HG02938 (cell line): ENCODE results near the gene XIRP2.

Source experiments
- ATAC-seq: cut with Tn5 transposase; IDR thresholded peaks from one replicate; pipeline ENCODE4 v1.9.1; 2021; ENCODE audit warnings: mild to moderate bottlenecking, moderate library complexity; ENCODE audit not compliant: unreplicated experiment

XIRP2 gene

DNA sequence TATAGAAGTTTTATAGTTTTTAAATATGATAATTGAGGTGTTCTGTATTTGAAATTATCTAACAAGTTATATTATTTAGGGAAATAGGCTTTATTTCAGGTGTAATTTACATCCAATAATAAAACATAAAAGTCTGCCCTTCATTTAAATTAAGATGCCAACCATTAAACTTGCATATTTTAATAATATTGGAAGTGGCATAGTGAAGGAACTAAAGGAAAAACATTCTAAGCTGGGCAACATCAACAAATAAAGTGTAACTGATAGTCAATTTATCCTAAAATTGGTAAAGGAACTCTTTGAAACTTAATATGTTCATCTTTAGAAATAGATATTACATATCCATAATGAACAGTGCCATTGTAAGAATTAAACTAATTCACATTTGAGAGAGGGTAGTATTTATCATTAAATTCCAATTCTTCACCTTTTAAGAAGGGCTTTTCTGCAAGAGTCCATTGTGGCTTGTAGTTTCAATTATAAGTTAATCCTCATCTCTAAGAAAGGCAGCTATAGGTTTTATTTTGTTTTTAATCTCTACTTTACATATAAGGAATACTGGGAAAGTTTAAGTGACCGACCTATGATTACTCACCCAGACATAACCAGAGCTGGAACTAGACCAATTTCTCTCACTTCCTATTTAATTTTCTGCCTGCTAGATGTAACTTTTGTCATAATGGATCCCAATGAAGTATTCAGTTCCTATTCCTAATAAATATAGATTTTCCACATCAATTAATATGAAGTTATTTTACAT, 401.6 kb downstream of the XIRP2 start:
- no peak for ATAC-seq

DNA sequence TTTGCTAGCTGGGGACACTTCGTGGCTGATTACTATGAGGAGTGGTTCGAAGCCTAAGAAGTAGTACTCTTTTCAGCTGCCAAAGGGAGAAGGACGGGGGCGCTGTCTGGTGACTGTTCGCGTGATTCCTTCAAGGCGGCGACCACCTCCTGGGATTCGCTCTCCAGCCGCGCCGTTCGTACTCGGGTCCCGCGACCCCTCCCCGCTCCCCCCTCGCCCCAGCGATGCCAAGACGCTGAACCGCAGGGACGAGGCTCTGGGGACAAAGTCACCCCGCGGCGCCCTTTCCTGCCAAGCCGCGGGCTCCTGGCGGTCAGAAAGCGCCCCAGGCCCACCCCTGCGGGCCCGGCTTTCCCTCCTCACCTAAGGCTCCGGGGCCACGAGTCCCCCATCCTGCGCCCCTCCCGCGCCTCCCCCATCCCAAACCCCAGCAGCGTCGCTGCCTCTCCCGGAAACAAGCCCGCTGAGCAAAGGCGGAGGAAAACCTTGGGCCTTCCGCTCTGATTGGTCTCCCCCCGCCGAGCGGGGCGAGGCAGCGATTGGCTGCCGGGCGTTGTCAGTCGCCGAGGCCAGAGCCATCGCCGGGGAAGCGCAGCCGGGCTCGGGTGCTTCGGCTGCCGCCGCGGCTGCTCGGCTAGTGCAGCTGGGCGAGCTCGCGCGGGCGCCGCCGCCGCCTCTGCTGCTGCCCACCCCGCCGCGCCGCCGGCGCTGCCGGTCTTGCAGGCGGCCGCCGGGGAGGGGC, 404.3 kb downstream of the XIRP2 start, which contains the start of gene B3GALT1:
B3GALT1 (plus strand) TSS at position 572 of the 742 bp plus-strand sequence.
- ATAC-seq: peak; percentile 99

DNA sequence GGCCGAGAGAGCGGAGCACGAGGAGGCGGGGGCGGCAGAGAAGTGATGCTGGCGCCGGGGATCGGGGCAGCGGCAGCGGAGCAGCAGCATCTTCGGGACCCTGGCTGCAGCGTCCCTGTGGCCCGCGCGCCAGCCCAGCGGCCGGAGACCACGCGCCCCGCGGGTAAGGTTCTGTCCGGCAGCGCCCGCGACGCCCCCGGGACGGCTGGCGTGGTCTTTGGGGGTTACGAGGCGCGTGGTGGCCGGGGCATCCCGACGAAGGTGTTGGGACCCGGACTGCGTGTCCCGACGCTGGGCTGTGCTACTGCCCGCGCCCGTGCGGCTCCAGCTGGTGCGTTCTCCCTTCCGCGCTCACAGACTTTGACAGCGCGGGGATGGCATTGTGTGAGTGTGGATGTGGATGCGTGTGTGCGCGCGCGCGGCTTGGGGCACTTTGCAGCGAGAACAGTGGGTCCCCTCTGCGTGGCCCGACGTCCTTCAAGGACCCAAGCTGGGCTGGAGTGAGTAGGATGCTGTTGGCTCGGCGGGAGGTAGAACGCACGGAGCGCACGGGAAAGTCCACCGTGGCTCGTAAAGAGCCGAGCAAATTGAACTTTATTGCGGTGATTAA, 405.0 kb downstream of the XIRP2 start:
- peak; percentile 22 for ATAC-seq

DNA sequence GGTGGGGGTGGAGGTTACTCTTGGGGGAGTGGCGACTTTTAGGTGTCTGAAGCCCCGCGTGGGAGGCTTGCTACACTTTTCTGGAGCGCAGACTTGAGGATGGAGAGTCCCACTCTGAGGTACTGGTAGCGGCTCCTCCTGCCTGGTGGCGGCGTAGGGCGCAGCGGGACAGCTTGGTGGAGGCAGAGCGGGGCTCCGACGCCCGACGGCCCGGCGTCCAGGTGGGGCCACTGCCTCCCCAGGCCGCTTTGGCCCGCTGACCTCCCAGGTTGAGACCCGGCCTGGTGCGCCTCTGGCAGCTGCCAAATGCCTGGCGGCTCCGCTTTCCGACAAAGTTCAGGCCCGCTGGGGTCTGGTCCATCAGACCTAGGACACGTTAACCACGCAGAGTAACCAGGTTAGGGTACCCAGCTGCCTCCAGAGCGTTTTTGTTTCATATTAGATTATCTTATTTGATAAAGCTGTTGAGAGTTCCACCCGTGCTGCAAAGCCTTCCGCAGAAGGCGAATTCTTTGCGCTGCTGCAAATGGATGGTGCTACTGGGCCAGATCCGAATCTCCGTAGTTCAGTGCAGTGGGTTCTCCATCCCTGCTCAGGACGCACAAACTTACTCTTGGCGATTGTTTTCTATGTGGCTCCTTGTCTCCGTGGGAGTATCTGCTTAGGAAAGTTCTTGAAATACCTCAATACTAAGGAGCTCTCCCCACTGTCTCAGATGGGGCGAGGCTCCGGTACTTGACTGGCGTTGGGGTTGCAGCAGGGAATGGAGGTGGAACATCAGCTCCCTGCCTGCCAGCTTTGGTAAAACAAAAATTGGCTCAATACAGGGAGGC, 405.9 kb downstream of the XIRP2 start:
- ATAC-seq: no peak

DNA sequence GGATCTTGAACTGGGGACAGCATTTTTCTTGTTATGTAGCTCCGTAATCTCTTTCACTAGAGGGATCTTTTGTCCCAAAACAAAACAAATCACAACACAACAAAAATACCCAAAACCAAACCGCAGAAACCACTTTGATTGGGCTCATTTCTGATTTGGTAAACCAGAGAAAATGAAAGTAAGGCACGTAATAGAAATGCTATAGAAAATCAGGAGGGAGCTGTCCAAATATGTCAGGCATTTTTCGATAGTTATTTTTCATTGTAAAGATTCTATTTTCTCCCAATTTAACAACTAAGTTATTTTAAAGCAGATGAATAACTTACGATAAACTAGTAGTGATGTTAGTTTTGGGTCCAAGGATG, 406.5 kb downstream of the XIRP2 start:
- ATAC-seq: no peak

DNA sequence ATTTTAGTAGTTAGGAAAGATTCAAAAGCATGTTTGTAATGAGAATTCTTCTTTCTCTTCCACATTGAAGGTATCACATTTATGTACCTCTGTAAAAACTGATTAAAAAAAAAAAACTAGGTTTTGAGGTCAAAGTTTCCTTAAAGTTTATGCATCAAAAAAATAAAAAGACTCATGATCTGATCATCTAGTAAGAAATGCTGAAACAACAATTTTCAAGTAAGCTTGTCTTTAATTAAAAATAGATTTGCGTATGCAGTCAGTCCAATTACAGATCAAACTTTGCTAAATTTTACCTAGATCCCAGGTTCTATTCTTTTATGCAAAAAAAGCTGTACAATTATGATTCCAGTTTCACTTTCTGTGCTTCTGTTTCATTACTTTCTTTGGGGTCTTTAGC, 409.0 kb downstream of the XIRP2 start:
- ATAC-seq: no peak

DNA sequence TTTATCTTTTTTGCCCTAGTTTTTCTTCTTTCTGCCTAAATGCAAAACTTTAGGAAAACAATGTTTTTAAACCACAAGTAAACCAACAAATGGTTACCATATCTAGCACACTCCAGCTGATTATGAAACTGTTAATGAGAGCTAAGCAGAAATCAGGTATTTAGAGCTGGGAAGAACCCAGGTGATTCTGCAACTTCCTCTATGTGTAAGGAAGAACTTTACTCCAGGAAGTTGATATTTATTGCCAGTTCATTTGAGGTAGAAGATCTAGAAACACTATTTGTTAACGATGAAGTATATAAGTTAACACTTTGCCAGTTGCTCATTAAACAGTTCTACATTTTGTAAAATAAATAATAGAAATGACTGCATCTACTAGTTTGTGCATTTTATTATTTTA, 409.7 kb downstream of the XIRP2 start:
- ATAC-seq: no peak
